HepG2 (cell line): ENCODE measurements around the gene YIPF4. TPM values are rescaled to one million over a fixed set of nuclear protein-coding genes. Genes with fewer than 3 reads are reported as not detected.

Experiments
- BHLHE40 ChIP-seq: IDR thresholded peaks from 2 replicates; pipeline ENCODE4 v1.6.1; 2011; ENCODE audit warnings: low read length, improper control_type of control experiment
- CEBPZ ChIP-seq: IDR thresholded peaks from 2 replicates; pipeline ENCODE4 v1.6.1; 2012; ENCODE audit warnings: low read length, improper control_type of control experiment
- CERS6 ChIP-seq: sonication (generic); formaldehyde crosslinking; IDR thresholded peaks from 2 replicates; pipeline ENCODE4 v1.5.0; 2020; ENCODE audit warnings: missing genetic modification reagents
- DPF2 ChIP-seq: sonication (generic); formaldehyde crosslinking; IDR thresholded peaks from 2 replicates; pipeline ENCODE4 v1.4.0; 2020; ENCODE audit warnings: mild to moderate bottlenecking, low read depth, missing genetic modification reagents, borderline replicate concordance
- ELF1 ChIP-seq: sonication (generic); formaldehyde crosslinking; IDR thresholded peaks from 2 replicates; pipeline ENCODE4 v1.4.0; 2020; ENCODE audit warnings: missing genetic modification reagents
- ETV5 ChIP-seq: IDR thresholded peaks from 2 replicates; pipeline ENCODE4 v1.6.1; 2018; ENCODE audit warnings: missing biosample characterization, missing genetic modification reagents, inconsistent platforms, borderline replicate concordance
- GTF2F1 ChIP-seq: fragments of 150-350 bp; IDR thresholded peaks from 2 replicates; pipeline ENCODE4 v1.6.1; 2014; ENCODE audit warnings: low read length
- GZF1 ChIP-seq: sonication (generic); formaldehyde crosslinking; IDR thresholded peaks from 2 replicates; pipeline ENCODE4 v1.5.1; 2020; ENCODE audit warnings: mild to moderate bottlenecking, missing genetic modification reagents
- SKI ChIP-seq: fragments of 450-650 bp; IDR thresholded peaks from one replicate; pipeline ENCODE4 v1.6.1; 2018; ENCODE audit warnings: mild to moderate bottlenecking; ENCODE audit not compliant: partially characterized antibody
- SMAD3 ChIP-seq: sonication (generic); formaldehyde crosslinking; IDR thresholded peaks from 2 replicates; pipeline ENCODE4 v1.4.0; 2020; ENCODE audit warnings: missing genetic modification reagents
- SP140L ChIP-seq: sonication (generic); formaldehyde crosslinking; IDR thresholded peaks from 2 replicates; pipeline ENCODE4 v1.4.0; 2020; ENCODE audit warnings: missing genetic modification reagents, borderline replicate concordance
- SRSF4 ChIP-seq: fragments of 200-400 bp; formaldehyde crosslinking; IDR thresholded peaks from one replicate; pipeline ENCODE4 v1.6.1; 2018; ENCODE audit warnings: mild to moderate bottlenecking, low read depth, low read length, moderate library complexity; ENCODE audit not compliant: poor library complexity, severe bottlenecking
- SYNCRIP ChIP-seq: fragments of 200-400 bp; formaldehyde crosslinking; IDR thresholded peaks from 2 replicates; pipeline ENCODE4 v1.6.1; 2018; ENCODE audit warnings: mild to moderate bottlenecking, low read depth, low read length; ENCODE audit not compliant: insufficient read depth
- TEAD2 ChIP-seq: sonication (generic); formaldehyde crosslinking; IDR thresholded peaks from 2 replicates; pipeline ENCODE4 v1.9.0; 2021; ENCODE audit warnings: missing genetic modification reagents
- UBTF ChIP-seq: sonication (generic); formaldehyde crosslinking; IDR thresholded peaks from 2 replicates; pipeline ENCODE4 v1.4.0; 2020; ENCODE audit warnings: mild to moderate bottlenecking, missing genetic modification reagents
- ZNF10 ChIP-seq: sonication (generic); formaldehyde crosslinking; IDR thresholded peaks from 2 replicates; pipeline ENCODE4 v1.4.0; 2020; ENCODE audit warnings: mild to moderate bottlenecking, low read depth, missing genetic modification reagents, borderline replicate concordance
- ZNF101 ChIP-seq: sonication (generic); formaldehyde crosslinking; IDR thresholded peaks from 2 replicates; pipeline ENCODE4 v1.4.0; 2020; ENCODE audit warnings: mild to moderate bottlenecking, low read depth, missing genetic modification reagents, borderline replicate concordance
- ZNF17 ChIP-seq: sonication (generic); formaldehyde crosslinking; IDR thresholded peaks from 2 replicates; pipeline ENCODE4 v1.5.0; 2020; ENCODE audit warnings: mild to moderate bottlenecking, missing genetic modification reagents
- ZNF263 ChIP-seq: sonication (generic); formaldehyde crosslinking; IDR thresholded peaks from 2 replicates; pipeline ENCODE4 v1.4.0; 2020; ENCODE audit warnings: missing genetic modification reagents
- ZNF282 ChIP-seq: fragments of 450-650 bp; IDR thresholded peaks from 2 replicates; pipeline ENCODE4 v1.6.1; 2018; ENCODE audit not compliant: partially characterized antibody
- ZNF326 ChIP-seq: sonication (generic); formaldehyde crosslinking; IDR thresholded peaks from 2 replicates; pipeline ENCODE4 v1.4.0; 2020; ENCODE audit warnings: missing genetic modification reagents, borderline replicate concordance
- ZNF501 ChIP-seq: sonication (generic); formaldehyde crosslinking; IDR thresholded peaks from 2 replicates; pipeline ENCODE4 v1.5.1; 2020; ENCODE audit warnings: mild to moderate bottlenecking, moderate library complexity, missing genetic modification reagents
- ZNF652 ChIP-seq: IDR thresholded peaks from 2 replicates; pipeline ENCODE4 v1.6.1; 2016; ENCODE audit warnings: low read depth, borderline replicate concordance
- ZNF674 ChIP-seq: sonication (generic); formaldehyde crosslinking; IDR thresholded peaks from 2 replicates; pipeline ENCODE4 v1.5.0; 2020; ENCODE audit warnings: low read depth, mild to moderate bottlenecking, missing genetic modification reagents
- ZNF792 ChIP-seq: IDR thresholded peaks from 2 replicates; pipeline ENCODE4 v1.6.1; 2016
- polyA plus RNA-seq, 8 experiments: library from polyadenylated mRNA; depleted of rRNA in 3 of 8; stranded (reverse) in 7 of 8; unstranded in 1 of 8; fragments of >200 nt; fragmentation: Illumina TruSeq in 4 of 8; extraction: Trizol in 4 of 8; gene quantifications; 2 replicates each; pipeline versions ENCODE4 v1.2.1 to v1.2.3, GENCODE V29; 2011 to 2016; ENCODE audit warnings: low read depth in 4 of 8, missing spikeins in 1 of 8, mixed read lengths in 1 of 8; ENCODE audit not compliant: insufficient read depth in 1 of 8
- total RNA-seq, 5 experiments: library from RNA; depleted of rRNA; stranded (reverse); fragments of >200 nt; fragmentation: Illumina TruSeq; extraction: Trizol; gene quantifications; 2 replicates each; pipeline ENCODE4 v1.2.3, GENCODE V29; 2016; ENCODE audit warnings: low read depth in 1 of 5

The YIPF4 gene
- total and polyA plus RNA-seq, 2 of the 13 experiments (the other 11 are each of a cell fraction or from before 2014, with no cell fraction given) = 19.0 to 43.9 TPM

GRCh38 chr2:32356681-32357317 is 79.1 kb downstream of the YIPF4 start, which contains the start of gene BIRC6 (continued):
- TF ChIP-seq DPF2 (CRISPR knock-in tag) (peak; percentile 45; the same call in 1 of the 2 replicates), BHLHE40 (peak; percentile 87), CEBPZ (no peak), ZNF10 (CRISPR knock-in tag) (no peak), GTF2F1 (no peak), SRSF4 (no peak), ZNF326 (no peak), SP140L (peak; percentile 18; the same call in 1 of the 2 replicates), ZNF263 (CRISPR knock-in tag) (peak; percentile 72; the same call in 1 of the 2 replicates), ZNF674 (CRISPR knock-in tag) (peak; percentile 67; the same call in 1 of the 2 replicates), ZNF792 (CRISPR knock-in tag) (peak; percentile 92), UBTF (CRISPR knock-in tag) (peak; percentile 96), SYNCRIP (no peak), ELF1 (CRISPR knock-in tag) (peak; percentile 92), GZF1 (CRISPR knock-in tag) (peak; percentile 89; the same call in 1 of the 2 replicates), TEAD2 (CRISPR knock-in tag) (no peak), ZNF17 (CRISPR knock-in tag) (peak; percentile 57; the same call in 1 of the 2 replicates), ZNF282 (no peak), CERS6 (CRISPR knock-in tag) (no peak), ETV5 (CRISPR knock-in tag) (peak; percentile 96), ZNF652 (CRISPR knock-in tag) (peak; percentile 13; the same call in 1 of the 2 replicates), ZNF101 (CRISPR knock-in tag) (no peak), SKI (peak; percentile 56), SMAD3 (CRISPR knock-in tag) (peak; percentile 39; the same call in 1 of the 2 replicates), ZNF501 (peak; percentile 77; the same call in 1 of the 2 replicates)
